GM23338 (cell line): Measurements from ENCODE around the gene FBXO17. TPM values are rescaled to one million over a fixed set of nuclear protein-coding genes. Genes with fewer than 3 reads are reported as not detected.

ENCODE experiments used
- ATAC-seq: fragments of 200-7000 bp; cut with Tn5 transposase; 3 replicates; pipeline ENCODE4 v1.9.1; 2020
- DNase-seq: peaks from one replicate; pipeline ENCODE4 v3.0.0-alpha.2; 2015; ENCODE audit warnings: low spot score
- H2AFZ ChIP-seq: fragments of 200-600 bp; sonication (generic); 2 replicates; pipeline ENCODE4 v1.8.0; 2016; ENCODE audit warnings: antibody characterized with exemption, mild to moderate bottlenecking, moderate library complexity
- H3F3A ChIP-seq: fragments of 200-600 bp; sonication (generic); replicated peaks from 2 replicates; pipeline ENCODE4 v1.8.0; 2017; ENCODE audit warnings: antibody characterized with exemption, mixed run types, low read depth
- H3K27ac ChIP-seq: fragments of 200-600 bp; sonication (generic); 2 replicates; pipeline ENCODE4 v1.6.1; 2016; ENCODE audit warnings: low read depth
- H3K27me3 ChIP-seq: fragments of 200-600 bp; sonication (generic); 2 replicates; pipeline ENCODE4 v1.8.0; 2016; ENCODE audit warnings: mild to moderate bottlenecking, mixed run types, moderate library complexity; ENCODE audit not compliant: insufficient read depth
- H3K36me3 ChIP-seq: fragments of 200-600 bp; sonication (generic); 2 replicates; pipeline ENCODE4 v1.8.0; 2016; ENCODE audit warnings: mild to moderate bottlenecking; ENCODE audit not compliant: insufficient read depth
- H3K4me1 ChIP-seq: fragments of 200-600 bp; sonication (generic); 2 replicates; pipeline ENCODE4 v1.8.0; 2016; ENCODE audit warnings: mild to moderate bottlenecking, moderate library complexity; ENCODE audit not compliant: insufficient read depth
- H3K4me2 ChIP-seq: fragments of 200-600 bp; sonication (generic); 2 replicates; pipeline ENCODE4 v1.7.1; 2017; ENCODE audit warnings: mixed run types
- H3K4me3 ChIP-seq: fragments of 200-600 bp; sonication (generic); 2 replicates; pipeline ENCODE4 v1.6.1; 2016; ENCODE audit warnings: mixed run types
- H3K79me2 ChIP-seq: fragments of 200-600 bp; sonication (generic); replicated peaks from 2 replicates; pipeline ENCODE4 v1.8.0; 2017; ENCODE audit warnings: mild to moderate bottlenecking; ENCODE audit not compliant: insufficient read depth
- H3K9me2 ChIP-seq: fragments of 200-600 bp; sonication (generic); 2 replicates; pipeline ENCODE4 v1.8.0; 2017; ENCODE audit not compliant: insufficient read depth
- H4K20me1 ChIP-seq: fragments of 200-600 bp; sonication (generic); replicated peaks from 2 replicates; pipeline ENCODE4 v1.8.0; 2017; ENCODE audit warnings: mild to moderate bottlenecking; ENCODE audit not compliant: insufficient read depth
- H3K27ac Mint-ChIP-seq: 2 replicates; pipeline ENCODE4 v1.8.0; 2020; ENCODE audit warnings: inconsistent platforms, mild to moderate bottlenecking, moderate library complexity, mixed read lengths
- H3K27me3 Mint-ChIP-seq: 3 replicates; pipeline ENCODE4 v1.8.0; 2022; ENCODE audit warnings: low read depth, mild to moderate bottlenecking, moderate library complexity, mixed read lengths, inconsistent platforms; ENCODE audit not compliant: insufficient read depth, poor library complexity
- H3K36me3 Mint-ChIP-seq: 3 replicates; pipeline ENCODE4 v1.8.0; 2021; ENCODE audit warnings: low read depth, mild to moderate bottlenecking, inconsistent platforms, moderate library complexity, mixed read lengths
- H3K4me1 Mint-ChIP-seq: 3 replicates; pipeline ENCODE4 v1.8.0; 2020; ENCODE audit warnings: mild to moderate bottlenecking, inconsistent platforms, mixed read lengths
- H3K4me3 Mint-ChIP-seq: 3 replicates; pipeline ENCODE4 v1.8.0; 2021; ENCODE audit warnings: moderate library complexity, mild to moderate bottlenecking, inconsistent platforms, mixed read lengths
- H3K9me3 Mint-ChIP-seq: 3 replicates; pipeline ENCODE4 v1.8.0; 2020; ENCODE audit warnings: moderate library complexity, mild to moderate bottlenecking, inconsistent platforms, mixed read lengths
- CREB1 ChIP-seq: fragments of 250-450 bp; sonication (Bioruptor Pico); IDR thresholded peaks from 2 replicates; pipeline ENCODE4 v1.5.0; 2020; ENCODE audit warnings: low read depth, mild to moderate bottlenecking, moderate library complexity
- CTCF ChIP-seq, 2 experiments: fragments of 200-600 bp in 1 of 2; sonication (generic) in 1 of 2; conservative IDR thresholded peaks; 2 replicates each; pipeline versions ENCODE4 v1.5.1 to v1.6.1; 2016 to 2017; ENCODE audit warnings: antibody characterized with exemption in 2 of 2, low read depth in 2 of 2, mild to moderate bottlenecking in 2 of 2, moderate library complexity in 1 of 2
- EZH2 ChIP-seq: fragments of 200-600 bp; sonication (generic); IDR thresholded peaks from one replicate; pipeline ENCODE4 v1.8.0; 2017; ENCODE audit warnings: antibody characterized with exemption, mild to moderate bottlenecking, low read depth; ENCODE audit not compliant: unreplicated experiment
- EZH2phosphoT487 ChIP-seq: fragments of 200-600 bp; sonication (generic); IDR thresholded peaks from one replicate; pipeline ENCODE4 v1.8.1; 2018; ENCODE audit warnings: antibody characterized with exemption; ENCODE audit not compliant: unreplicated experiment
- JUNB ChIP-seq: IDR thresholded peaks from one replicate; pipeline ENCODE4 v1.6.1; 2016; ENCODE audit warnings: antibody characterized with exemption; ENCODE audit not compliant: unreplicated experiment
- NANOG ChIP-seq: IDR thresholded peaks from 2 replicates; pipeline ENCODE4 v1.6.1; 2016; ENCODE audit warnings: antibody characterized with exemption, borderline replicate concordance
- POLR2AphosphoS5 ChIP-seq: IDR thresholded peaks from 2 replicates; pipeline ENCODE4 v1.6.1; 2016; ENCODE audit warnings: antibody characterized with exemption, low read depth
- STAT1 ChIP-seq: IDR thresholded peaks from one replicate; pipeline ENCODE4 v1.6.1; 2016; ENCODE audit warnings: antibody characterized with exemption; ENCODE audit not compliant: unreplicated experiment
- ZNF114 ChIP-seq: fragments of 250-450 bp; sonication (Bioruptor Pico); IDR thresholded peaks from 2 replicates; pipeline ENCODE4 v1.5.0; 2020; ENCODE audit warnings: mild to moderate bottlenecking, moderate library complexity
- ZNF331 ChIP-seq: fragments of 250-450 bp; sonication (Bioruptor Pico); IDR thresholded peaks from 2 replicates; pipeline ENCODE4 v1.5.0; 2020; ENCODE audit warnings: low read depth, mild to moderate bottlenecking, moderate library complexity
- ZNF462 ChIP-seq: fragments of 250-450 bp; sonication (Bioruptor Pico); IDR thresholded peaks from 2 replicates; pipeline ENCODE4 v1.5.0; 2020; ENCODE audit warnings: mild to moderate bottlenecking, moderate library complexity
- polyA plus RNA-seq: library from polyadenylated mRNA; unstranded; fragments of >200 nt; fragmentation: Nextera tagmentation; extraction: Ambion mirVana; gene quantifications from 2 replicates; pipeline ENCODE4 v1.2.1, GENCODE V29; 2016
- total RNA-seq: library from RNA; depleted of rRNA; stranded (reverse); fragments of >200 nt; shearing (Covaris generic); gene quantifications from 2 replicates; pipeline ENCODE4 v1.2.3, GENCODE V29; 2014
- TF ChIP-seq, protein P1 (sequence below): IDR thresholded peaks from 2 replicates; pipeline ENCODE4 v1.6.1; 2016; ENCODE audit warnings: antibody characterized with exemption
- TF ChIP-seq, protein P2 (sequence below): IDR thresholded peaks from one replicate; pipeline ENCODE4 v1.6.1; 2018; ENCODE audit warnings: antibody characterized with exemption; ENCODE audit not compliant: unreplicated experiment

Gene FBXO17
- total and polyA plus RNA-seq, 2 experiments from 2014 or later: 17.2 to 29.0 TPM

- ATAC-seq: no peak
- H3K36me3 Mint-ChIP-seq: peaks cover 8% of the 10 kb centered on the region; the same call in 2 of the 3 replicates
Measured at GRCh38 chr19:39014037-39014436, 38.5 kb upstream of the FBXO17 start.

More at GRCh38 chr19:39014037-39014436, 38.5 kb upstream of the FBXO17 start:
- Mint-ChIP-seq H3K4me1 (no peaks in the 10 kb centered on the region), H3K4me3 (no peak overlapping the region), H3K27ac (no peak overlapping the region), H3K27me3 (no peaks in the 10 kb centered on the region), H3K9me3 (no peaks in the 10 kb centered on the region)
- Histone ChIP-seq H3K27ac (no peak overlapping the region), H3K27me3 (no peaks in the 10 kb centered on the region), H2AFZ (no peak overlapping the region), H3K9me2 (no peaks in the 10 kb centered on the region), H4K20me1 (no peaks in the 10 kb centered on the region), H3K4me2 (no peak overlapping the region), H3K4me3 (no peak overlapping the region), H3F3A (no peaks in the 10 kb centered on the region), H3K36me3 (no peaks in the 10 kb centered on the region), H3K4me1 (no peaks in the 10 kb centered on the region), H3K79me2 (no peaks in the 10 kb centered on the region)
- DNase-seq: no peak
- TF ChIP-seq, protein P1, sequence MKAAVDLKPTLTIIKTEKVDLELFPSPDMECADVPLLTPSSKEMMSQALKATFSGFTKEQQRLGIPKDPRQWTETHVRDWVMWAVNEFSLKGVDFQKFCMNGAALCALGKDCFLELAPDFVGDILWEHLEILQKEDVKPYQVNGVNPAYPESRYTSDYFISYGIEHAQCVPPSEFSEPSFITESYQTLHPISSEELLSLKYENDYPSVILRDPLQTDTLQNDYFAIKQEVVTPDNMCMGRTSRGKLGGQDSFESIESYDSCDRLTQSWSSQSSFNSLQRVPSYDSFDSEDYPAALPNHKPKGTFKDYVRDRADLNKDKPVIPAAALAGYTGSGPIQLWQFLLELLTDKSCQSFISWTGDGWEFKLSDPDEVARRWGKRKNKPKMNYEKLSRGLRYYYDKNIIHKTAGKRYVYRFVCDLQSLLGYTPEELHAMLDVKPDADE: no peak
- TF ChIP-seq, protein P2, sequence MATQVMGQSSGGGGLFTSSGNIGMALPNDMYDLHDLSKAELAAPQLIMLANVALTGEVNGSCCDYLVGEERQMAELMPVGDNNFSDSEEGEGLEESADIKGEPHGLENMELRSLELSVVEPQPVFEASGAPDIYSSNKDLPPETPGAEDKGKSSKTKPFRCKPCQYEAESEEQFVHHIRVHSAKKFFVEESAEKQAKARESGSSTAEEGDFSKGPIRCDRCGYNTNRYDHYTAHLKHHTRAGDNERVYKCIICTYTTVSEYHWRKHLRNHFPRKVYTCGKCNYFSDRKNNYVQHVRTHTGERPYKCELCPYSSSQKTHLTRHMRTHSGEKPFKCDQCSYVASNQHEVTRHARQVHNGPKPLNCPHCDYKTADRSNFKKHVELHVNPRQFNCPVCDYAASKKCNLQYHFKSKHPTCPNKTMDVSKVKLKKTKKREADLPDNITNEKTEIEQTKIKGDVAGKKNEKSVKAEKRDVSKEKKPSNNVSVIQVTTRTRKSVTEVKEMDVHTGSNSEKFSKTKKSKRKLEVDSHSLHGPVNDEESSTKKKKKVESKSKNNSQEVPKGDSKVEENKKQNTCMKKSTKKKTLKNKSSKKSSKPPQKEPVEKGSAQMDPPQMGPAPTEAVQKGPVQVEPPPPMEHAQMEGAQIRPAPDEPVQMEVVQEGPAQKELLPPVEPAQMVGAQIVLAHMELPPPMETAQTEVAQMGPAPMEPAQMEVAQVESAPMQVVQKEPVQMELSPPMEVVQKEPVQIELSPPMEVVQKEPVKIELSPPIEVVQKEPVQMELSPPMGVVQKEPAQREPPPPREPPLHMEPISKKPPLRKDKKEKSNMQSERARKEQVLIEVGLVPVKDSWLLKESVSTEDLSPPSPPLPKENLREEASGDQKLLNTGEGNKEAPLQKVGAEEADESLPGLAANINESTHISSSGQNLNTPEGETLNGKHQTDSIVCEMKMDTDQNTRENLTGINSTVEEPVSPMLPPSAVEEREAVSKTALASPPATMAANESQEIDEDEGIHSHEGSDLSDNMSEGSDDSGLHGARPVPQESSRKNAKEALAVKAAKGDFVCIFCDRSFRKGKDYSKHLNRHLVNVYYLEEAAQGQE: no peak
- TF ChIP-seq ZNF331 (CRISPR knock-in tag) (no peak), CREB1 (CRISPR knock-in tag) (no peak), EZH2phosphoT487 (no peak), CTCF (conservative IDR thresholded peaks at IDR 0.05; ENCODE audit: low read depth in 2 of 2) (no peak), ZNF462 (CRISPR knock-in tag) (no peak), JUNB (no peak), NANOG (no peak), STAT1 (no peak), POLR2AphosphoS5 (no peak), ZNF114 (CRISPR knock-in tag) (no peak), EZH2 (no peak)
